Sigmoid colon (tissue), 7 donors: ENCODE data around the gene TP53I13. TPM values are rescaled to one million over a fixed set of nuclear protein-coding genes. Genes with fewer than 3 reads are reported as not detected.

Experiments
- DNase-seq: peaks from one replicate; pipeline ENCODE4 v3.0.0-alpha.2; 2019
- H3K27ac ChIP-seq, 4 donors: fragments of 200-600 bp; sonication (generic); one replicate each; pipeline ENCODE4 v1.5.1; 2016 to 2019; ENCODE audit warnings: mild to moderate bottlenecking in 1 of 4
- H3K27me3 ChIP-seq, 3 donors: fragments of 200-600 bp; sonication (generic); one replicate each; pipeline ENCODE4 v1.5.1; 2019; ENCODE audit warnings: mild to moderate bottlenecking in 1 of 3
- H3K36me3 ChIP-seq, 4 donors: fragments of 200-600 bp; sonication (generic); one replicate each; pipeline ENCODE4 v1.5.1; 2016 to 2019
- H3K4me1 ChIP-seq, 4 donors: fragments of 200-600 bp; sonication (generic); one replicate each; pipeline ENCODE4 v1.5.1; 2017 to 2019
- H3K4me3 ChIP-seq, 4 donors: fragments of 200-600 bp; sonication (generic); one replicate each; pipeline ENCODE4 v1.5.1; 2017 to 2019; ENCODE audit warnings: mild to moderate bottlenecking in 2 of 4, moderate library complexity in 1 of 4
- H3K9me3 ChIP-seq, 4 donors: fragments of 200-600 bp in 3 of 4; sonication (generic) in 3 of 4; one replicate each; pipeline versions ENCODE4 v1.5.1 to v1.6.1; 2013 to 2019
- EP300 ChIP-seq, 4 donors: sonication (generic); formaldehyde crosslinking; IDR thresholded peaks; one replicate each; pipeline ENCODE4 v1.6.1; 2017; ENCODE audit warnings: antibody characterized with exemption in 4 of 4
- POLR2A ChIP-seq, 2 donors: fragments of 450-650 bp; IDR thresholded peaks; one replicate each; pipeline ENCODE4 v1.6.1; 2016; ENCODE audit warnings: antibody characterized with exemption in 2 of 2, mild to moderate bottlenecking in 2 of 2, moderate library complexity in 2 of 2
- POLR2AphosphoS5 ChIP-seq, 4 donors: sonication (generic); formaldehyde crosslinking; IDR thresholded peaks; one replicate each; pipeline ENCODE4 v1.6.1; 2017; ENCODE audit warnings: antibody characterized with exemption in 4 of 4
- WGBS, 2 donors: extraction: QIAGEN DNeasy Blood & Tissue Kit; methylation state at CpG; one replicate each; pipeline ENCODE4 v1.1.7; 2013; 5-methylcytosine and 5-hydroxymethylcytosine counted together
- intact Hi-C: fragments of 100-400 bp; cut with DNase I; formaldehyde crosslinking; loops from one replicate; pipeline ENCODE4 v1.15.1; 2023
- polyA plus RNA-seq, 3 donors: library from polyadenylated mRNA; stranded (reverse); fragments of 200-250 nt; gene quantifications; one replicate each; pipeline ENCODE4 v1.2.3, GENCODE V29; 2013
- total RNA-seq, 4 donors: library from RNA; depleted of rRNA; stranded (reverse); fragments of >200 nt; gene quantifications; one replicate each; pipeline ENCODE4 v1.1.0, GENCODE V29; 2016
- TF ChIP-seq, protein P1 (sequence below), 4 experiments: fragments of 450-650 bp in 3 of 4; fragments of 200-600 bp in 1 of 4; IDR thresholded peaks; one replicate each; pipeline ENCODE4 v1.5.1; 2016 to 2019; ENCODE audit warnings: antibody characterized with exemption in 4 of 4, mild to moderate bottlenecking in 3 of 4, moderate library complexity in 2 of 4
- donor health status: healthy with polysubstance abuse.
- donor health status: Bipolar disorder and iron deficiency.
- donor health status: healthy.

The TP53I13 gene
- total and polyA plus RNA-seq, 7 donors, result 14.4 to 79.0 (median 31.2) TPM

GRCh38 chr17:29581583-29582253 lies 13.2 kb downstream of the TP53I13 start:
- no peaks in the 10 kb centered on the region for H3K9me3 ChIP-seq
- no peaks in the 10 kb centered on the region for H3K27me3 ChIP-seq
- H3K27ac ChIP-seq, result no peak overlapping the region
- H3K4me1 ChIP-seq, result peaks cover 0 to 47% (median 38%) of the 10 kb centered on the region in 4 donors
- no peak for DNase-seq
- no peak overlapping the region for H3K4me3 ChIP-seq
- no peak for TF ChIP-seq EP300 (IDR thresholded peaks at IDR 0.05)
- TF ChIP-seq POLR2A (IDR thresholded peaks at IDR 0.05), result no peak
- TF ChIP-seq POLR2AphosphoS5 (IDR thresholded peaks at IDR 0.05), result no peak
- TF ChIP-seq, protein P1, sequence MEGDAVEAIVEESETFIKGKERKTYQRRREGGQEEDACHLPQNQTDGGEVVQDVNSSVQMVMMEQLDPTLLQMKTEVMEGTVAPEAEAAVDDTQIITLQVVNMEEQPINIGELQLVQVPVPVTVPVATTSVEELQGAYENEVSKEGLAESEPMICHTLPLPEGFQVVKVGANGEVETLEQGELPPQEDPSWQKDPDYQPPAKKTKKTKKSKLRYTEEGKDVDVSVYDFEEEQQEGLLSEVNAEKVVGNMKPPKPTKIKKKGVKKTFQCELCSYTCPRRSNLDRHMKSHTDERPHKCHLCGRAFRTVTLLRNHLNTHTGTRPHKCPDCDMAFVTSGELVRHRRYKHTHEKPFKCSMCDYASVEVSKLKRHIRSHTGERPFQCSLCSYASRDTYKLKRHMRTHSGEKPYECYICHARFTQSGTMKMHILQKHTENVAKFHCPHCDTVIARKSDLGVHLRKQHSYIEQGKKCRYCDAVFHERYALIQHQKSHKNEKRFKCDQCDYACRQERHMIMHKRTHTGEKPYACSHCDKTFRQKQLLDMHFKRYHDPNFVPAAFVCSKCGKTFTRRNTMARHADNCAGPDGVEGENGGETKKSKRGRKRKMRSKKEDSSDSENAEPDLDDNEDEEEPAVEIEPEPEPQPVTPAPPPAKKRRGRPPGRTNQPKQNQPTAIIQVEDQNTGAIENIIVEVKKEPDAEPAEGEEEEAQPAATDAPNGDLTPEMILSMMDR (IDR thresholded peaks at IDR 0.05), result no peak
- 83 to 90% methylated on average over 20 of the region's 20 CpGs for WGBS, 2 donors
- H3K36me3 ChIP-seq, result peaks cover 9 to 42% (median 21%) of the 10 kb centered on the region in 4 donors
- intact Hi-C loops, result loop anchor here (5.0 kb wide), 2 partner anchors 36 to 346 kb away; no protein-coding TSS in a partner anchor

GRCh38 chr17:29582254-29582765 lies 13.8 kb downstream of the TP53I13 start:
- Histone ChIP-seq H3K27ac (no peak overlapping the region), H3K9me3 (no peaks in the 10 kb centered on the region), H3K36me3 (peaks cover 9 to 36% (median 17%) of the 10 kb centered on the region in 4 donors), H3K4me1 (peaks cover 0 to 47% (median 41%) of the 10 kb centered on the region in 4 donors), H3K27me3 (no peaks in the 10 kb centered on the region), H3K4me3 (no peak overlapping the region)
- WGBS, 2 donors, result 89 to 90% methylated on average over 10 of the region's 10 CpGs
- no peak for DNase-seq
- TF ChIP-seq, protein P1 (IDR thresholded peaks at IDR 0.05), result no peak
- TF ChIP-seq EP300 (IDR thresholded peaks at IDR 0.05) (no peak), POLR2A (IDR thresholded peaks at IDR 0.05) (no peak), POLR2AphosphoS5 (IDR thresholded peaks at IDR 0.05) (no peak)
- intact Hi-C loops, result loop anchor here (5.0 kb wide), 2 partner anchors 35 to 345 kb away; no protein-coding TSS in a partner anchor

- Histone ChIP-seq H3K9me3 (no peaks in the 10 kb centered on the region), H3K27me3 (no peaks in the 10 kb centered on the region), H3K36me3 (peaks cover 9 to 32% (median 17%) of the 10 kb centered on the region in 4 donors), H3K4me1 (peaks cover 0 to 47% (median 41%) of the 10 kb centered on the region in 4 donors), H3K4me3 (no peak overlapping the region), H3K27ac (no peak overlapping the region)
- DNase-seq, result no peak
- 93% methylated on average over 13 of the region's 13 CpGs for WGBS, 2 donors
- intact Hi-C loops, result loop anchor here (5.0 kb wide), 2 partner anchors 35 to 345 kb away; no protein-coding TSS in a partner anchor
- TF ChIP-seq EP300 (IDR thresholded peaks at IDR 0.05) (no peak), POLR2A (IDR thresholded peaks at IDR 0.05) (no peak), POLR2AphosphoS5 (IDR thresholded peaks at IDR 0.05) (no peak)
- TF ChIP-seq, protein P1 (IDR thresholded peaks at IDR 0.05), result no peak
Observed at GRCh38 chr17:29582772-29583171, 14.3 kb downstream of the TP53I13 start.

GRCh38 chr17:29583324-29584248 lies 15.1 kb downstream of the TP53I13 start:
- DNase-seq, result no peak
- no peaks in the 10 kb centered on the region for H3K9me3 ChIP-seq
- 86 to 87% methylated on average over 16 of the region's 16 CpGs for WGBS, 2 donors
- H3K27ac ChIP-seq, result peak overlapping the region; percentile 59 to 82 (median 64)
- peaks cover 0 to 47% (median 42%) of the 10 kb centered on the region in 4 donors for H3K4me1 ChIP-seq
- intact Hi-C loops, result loop anchor here (5.0 kb wide), 2 partner anchors 34 to 344 kb away; no protein-coding TSS in a partner anchor
- no peaks in the 10 kb centered on the region for H3K27me3 ChIP-seq
- no peak overlapping the region for H3K4me3 ChIP-seq
- TF ChIP-seq POLR2AphosphoS5 (IDR thresholded peaks at IDR 0.05) (no peak), EP300 (IDR thresholded peaks at IDR 0.05) (no peak), POLR2A (IDR thresholded peaks at IDR 0.05) (no peak)
- TF ChIP-seq, protein P1 (IDR thresholded peaks at IDR 0.05), result no peak
- H3K36me3 ChIP-seq, result peaks cover 9 to 25% (median 17%) of the 10 kb centered on the region in 4 donors
